IMR-90 (cell line): Measurements from ENCODE around the gene DIP2C.

Experiments
- ELK1 ChIP-seq: fragments of 150-350 bp; IDR thresholded peaks from 2 replicates; pipeline ENCODE4 v1.6.1; 2016; ENCODE audit warnings: low read depth, mild to moderate bottlenecking, low read length, moderate library complexity, borderline replicate concordance
- FOS ChIP-seq: fragments of 150-350 bp; IDR thresholded peaks from 2 replicates; pipeline ENCODE4 v1.6.1; 2016; ENCODE audit warnings: low read depth, low read length
- MAZ ChIP-seq: IDR thresholded peaks from 2 replicates; pipeline ENCODE4 v1.6.1; 2012; ENCODE audit warnings: low read depth, mild to moderate bottlenecking, low read length, improper control_type of control experiment, moderate library complexity, borderline replicate concordance
- MXI1 ChIP-seq: IDR thresholded peaks from 2 replicates; pipeline ENCODE4 v1.6.1; 2012; ENCODE audit warnings: low read depth, mild to moderate bottlenecking, low read length, moderate library complexity, borderline replicate concordance
- POLR2A ChIP-seq: IDR thresholded peaks from 2 replicates; pipeline ENCODE4 v1.6.1; 2012; ENCODE audit warnings: mild to moderate bottlenecking, low read depth, low read length
- RAD21 ChIP-seq: IDR thresholded peaks from 2 replicates; pipeline ENCODE4 v1.6.1; 2012; ENCODE audit warnings: low read length, improper control_type of control experiment
- TF ChIP-seq, protein P1 (sequence below): conservative IDR thresholded peaks from 2 replicates; pipeline ENCODE4 v1.5.1; 2012; ENCODE audit warnings: mild to moderate bottlenecking, low read depth, low read length, improper control_type of control experiment

- TF ChIP-seq POLR2A (no peak), MXI1 (no peak), MAZ (no peak), RAD21 (no peak), ELK1 (no peak), FOS (no peak)
- TF ChIP-seq, protein P1, sequence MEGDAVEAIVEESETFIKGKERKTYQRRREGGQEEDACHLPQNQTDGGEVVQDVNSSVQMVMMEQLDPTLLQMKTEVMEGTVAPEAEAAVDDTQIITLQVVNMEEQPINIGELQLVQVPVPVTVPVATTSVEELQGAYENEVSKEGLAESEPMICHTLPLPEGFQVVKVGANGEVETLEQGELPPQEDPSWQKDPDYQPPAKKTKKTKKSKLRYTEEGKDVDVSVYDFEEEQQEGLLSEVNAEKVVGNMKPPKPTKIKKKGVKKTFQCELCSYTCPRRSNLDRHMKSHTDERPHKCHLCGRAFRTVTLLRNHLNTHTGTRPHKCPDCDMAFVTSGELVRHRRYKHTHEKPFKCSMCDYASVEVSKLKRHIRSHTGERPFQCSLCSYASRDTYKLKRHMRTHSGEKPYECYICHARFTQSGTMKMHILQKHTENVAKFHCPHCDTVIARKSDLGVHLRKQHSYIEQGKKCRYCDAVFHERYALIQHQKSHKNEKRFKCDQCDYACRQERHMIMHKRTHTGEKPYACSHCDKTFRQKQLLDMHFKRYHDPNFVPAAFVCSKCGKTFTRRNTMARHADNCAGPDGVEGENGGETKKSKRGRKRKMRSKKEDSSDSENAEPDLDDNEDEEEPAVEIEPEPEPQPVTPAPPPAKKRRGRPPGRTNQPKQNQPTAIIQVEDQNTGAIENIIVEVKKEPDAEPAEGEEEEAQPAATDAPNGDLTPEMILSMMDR = no peak
These were observed 16.0 kb downstream of the DIP2C start for GRCh38 chr10:673492-673891.
